ENCODE data around the gene GFOD2.
A peak's percentile ranks its signal among the peaks of the same experiment; 100 is the strongest.

Gene GFOD2

GRCh38 chr16:67749436-67750078 lies 30.4 kb upstream of the GFOD2 start:
- H3K4me3 ChIP-seq (ENCODE audit: low read length), result no peak overlapping the region
- no peak for TF ChIP-seq CTCF (IDR thresholded peaks at IDR 0.05; ENCODE audit: insufficient read depth, low read depth, low read length, missing control alignments)
- no peak for DNase-seq (ENCODE audit: low read depth)

GRCh38 chr16:67748834-67749233 lies 29.7 kb upstream of the GFOD2 start:
- TF ChIP-seq CTCF (IDR thresholded peaks at IDR 0.05; ENCODE audit: insufficient read depth, low read depth, low read length, missing control alignments), result no peak
- peak; percentile 77 for DNase-seq (ENCODE audit: low read depth)
- H3K4me3 ChIP-seq (ENCODE audit: low read length), result no peak overlapping the region

- no peak overlapping the region for H3K4me3 ChIP-seq (ENCODE audit: low read length)
- DNase-seq (ENCODE audit: low read depth), result no peak
- no peak for TF ChIP-seq CTCF (IDR thresholded peaks at IDR 0.05; ENCODE audit: insufficient read depth, low read depth, low read length, missing control alignments)
These were observed 27.7 kb upstream of the GFOD2 start for GRCh38 chr16:67746846-67747245.

DNA sequence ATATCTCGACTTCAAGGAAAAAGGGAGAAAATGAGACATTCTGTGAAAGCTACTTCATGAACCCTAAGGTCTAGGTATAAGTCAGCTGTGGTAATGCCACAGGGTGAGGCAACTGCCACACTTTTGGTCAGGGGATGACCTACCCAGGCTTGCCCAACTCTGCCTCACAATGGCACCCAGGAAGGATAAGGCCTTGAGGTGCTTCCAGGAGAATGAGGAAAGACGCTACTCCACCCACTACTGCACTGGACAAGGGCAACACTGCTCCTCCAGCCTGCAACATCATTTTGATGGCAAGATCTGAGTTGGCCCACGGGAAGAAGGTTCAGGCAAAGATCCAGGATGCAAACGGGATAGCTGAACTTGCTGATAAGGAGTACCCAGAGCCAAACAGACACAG lies 22.0 kb upstream of the GFOD2 start:
- TF ChIP-seq CTCF (IDR thresholded peaks at IDR 0.05; ENCODE audit: insufficient read depth, low read depth, low read length, missing control alignments), result no peak
- no peak overlapping the region for H3K4me3 ChIP-seq (ENCODE audit: low read length)
- DNase-seq (ENCODE audit: low read depth), result no peak

- no peak overlapping the region for H3K4me3 ChIP-seq (ENCODE audit: low read length)
- DNase-seq (ENCODE audit: low read depth), result no peak
- no peak for TF ChIP-seq CTCF (IDR thresholded peaks at IDR 0.05; ENCODE audit: insufficient read depth, low read depth, low read length, missing control alignments)
These were observed 21.3 kb upstream of the GFOD2 start for GRCh38 chr16:67740391-67740790.

- DNase-seq (ENCODE audit: low read depth), result peak; percentile 40
These were observed 17.7 kb upstream of the GFOD2 start for GRCh38 chr16:67736858-67737257.

More at GRCh38 chr16:67736858-67737257, 17.7 kb upstream of the GFOD2 start:
- TF ChIP-seq CTCF (IDR thresholded peaks at IDR 0.05; ENCODE audit: insufficient read depth, low read depth, low read length, missing control alignments), result no peak
- H3K4me3 ChIP-seq (ENCODE audit: low read length), result no peak overlapping the region
